ENCODE data around the gene CNGA3. TPM values are rescaled to one million over a fixed set of nuclear protein-coding genes. Genes with fewer than 3 reads are reported as not detected.
"Not testable (repeated sequence)": the region's sequence is repeated elsewhere in the genome, so short reads cannot be mapped to it uniquely, and the experiment has no call there.

CNGA3 gene
- total RNA-seq, 1 donor from 2014 or later: 1.1 TPM

DNA sequence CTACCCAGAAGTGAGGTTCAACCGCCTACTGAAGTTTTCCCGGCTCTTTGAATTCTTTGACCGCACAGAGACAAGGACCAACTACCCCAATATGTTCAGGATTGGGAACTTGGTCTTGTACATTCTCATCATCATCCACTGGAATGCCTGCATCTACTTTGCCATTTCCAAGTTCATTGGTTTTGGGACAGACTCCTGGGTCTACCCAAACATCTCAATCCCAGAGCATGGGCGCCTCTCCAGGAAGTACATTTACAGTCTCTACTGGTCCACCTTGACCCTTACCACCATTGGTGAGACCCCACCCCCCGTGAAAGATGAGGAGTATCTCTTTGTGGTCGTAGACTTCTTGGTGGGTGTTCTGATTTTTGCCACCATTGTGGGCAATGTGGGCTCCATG, 49.7 kb downstream of the CNGA3 start:
- no peak for DNase-seq (ENCODE audit: low spot score)

DNA sequence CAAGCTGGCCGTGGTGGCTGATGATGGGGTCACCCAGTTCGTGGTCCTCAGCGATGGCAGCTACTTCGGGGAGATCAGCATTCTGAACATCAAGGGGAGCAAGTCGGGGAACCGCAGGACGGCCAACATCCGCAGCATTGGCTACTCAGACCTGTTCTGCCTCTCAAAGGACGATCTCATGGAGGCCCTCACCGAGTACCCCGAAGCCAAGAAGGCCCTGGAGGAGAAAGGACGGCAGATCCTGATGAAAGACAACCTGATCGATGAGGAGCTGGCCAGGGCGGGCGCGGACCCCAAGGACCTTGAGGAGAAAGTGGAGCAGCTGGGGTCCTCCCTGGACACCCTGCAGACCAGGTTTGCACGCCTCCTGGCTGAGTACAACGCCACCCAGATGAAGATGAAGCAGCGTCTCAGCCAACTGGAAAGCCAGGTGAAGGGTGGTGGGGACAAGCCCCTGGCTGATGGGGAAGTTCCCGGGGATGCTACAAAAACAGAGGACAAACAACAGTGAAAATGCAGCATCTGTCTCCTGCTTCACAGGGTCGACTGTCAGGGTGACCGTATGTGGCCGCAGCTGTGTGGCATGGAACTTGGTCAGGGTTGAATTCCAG, 50.6 kb downstream of the CNGA3 start:
- no peak for DNase-seq (ENCODE audit: low spot score)

DNA sequence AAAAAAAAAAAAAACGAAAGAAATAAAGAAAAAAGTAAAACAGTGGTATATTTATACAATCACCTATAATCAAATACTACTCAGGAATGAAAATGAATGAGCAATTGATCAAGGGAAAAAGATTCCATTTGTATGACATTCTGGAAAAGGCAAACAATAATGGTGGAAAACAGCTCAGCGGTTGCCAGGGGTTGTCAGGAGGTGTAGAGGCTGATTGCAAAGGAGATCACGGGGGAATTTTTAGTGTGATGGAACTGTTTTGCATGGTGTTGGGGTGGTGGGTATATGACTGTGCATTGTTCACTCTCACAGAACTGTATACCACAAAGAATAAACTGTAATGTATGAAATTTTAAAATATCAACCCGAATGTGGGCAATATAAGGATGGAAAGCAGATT, 52.9 kb downstream of the CNGA3 start:
- no peak for DNase-seq (ENCODE audit: low spot score)

DNA sequence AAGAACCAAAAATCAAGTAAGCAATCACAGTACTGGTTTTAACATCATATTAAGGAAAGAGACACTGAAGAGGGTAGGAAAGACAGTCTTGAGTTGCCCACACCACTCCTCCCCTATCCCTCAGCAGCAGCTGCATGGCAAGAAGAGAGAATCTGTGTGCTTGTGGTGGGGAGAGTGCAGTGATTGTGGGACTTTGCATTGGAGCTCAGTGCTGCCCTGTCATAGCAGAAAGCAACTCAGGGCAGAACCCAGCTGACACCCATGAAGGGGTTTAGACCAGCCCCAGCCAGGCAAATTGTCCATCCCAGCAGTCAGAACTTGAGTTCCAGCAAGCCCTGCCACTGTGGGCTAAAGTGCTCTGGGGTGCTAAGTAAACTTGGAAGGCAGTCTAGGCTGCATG, 57.6 kb downstream of the CNGA3 start:
- DNase-seq (ENCODE audit: low spot score): no peak

DNA sequence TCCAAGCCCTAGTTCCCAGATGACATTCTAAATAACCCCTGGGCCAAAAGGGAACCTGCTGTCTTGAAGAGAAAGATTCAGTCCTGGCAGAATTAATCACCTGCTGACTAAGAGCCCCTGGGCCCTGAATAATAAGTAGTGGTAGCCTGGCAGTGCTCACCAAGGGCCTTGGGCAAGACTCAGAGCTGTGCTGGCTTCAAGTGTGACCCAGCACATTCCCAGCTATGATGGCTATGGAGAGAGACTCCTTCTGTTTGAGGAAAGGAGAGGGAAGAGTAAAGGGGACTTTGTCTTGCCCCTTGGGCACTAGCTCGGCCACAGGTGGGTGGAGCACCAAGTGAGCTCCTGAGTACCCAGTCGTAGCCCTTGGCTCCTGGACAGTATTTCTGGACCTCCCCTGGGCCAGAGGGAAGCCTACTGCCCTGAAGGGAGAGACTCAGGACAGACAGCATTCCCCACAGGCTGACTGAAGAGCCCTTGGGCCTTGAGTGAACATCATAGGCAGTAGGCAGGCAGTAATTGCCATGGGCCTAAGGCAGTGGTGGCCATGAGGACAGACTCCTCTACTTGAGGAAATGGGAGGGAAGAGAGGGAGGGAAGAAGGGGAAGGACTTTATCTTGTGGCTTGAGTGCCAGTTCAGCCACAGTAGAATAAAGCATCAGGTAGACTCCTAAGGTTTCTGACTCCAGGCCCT, 58.4 kb downstream of the CNGA3 start:
- DNase-seq (ENCODE audit: low spot score): no peak

DNA sequence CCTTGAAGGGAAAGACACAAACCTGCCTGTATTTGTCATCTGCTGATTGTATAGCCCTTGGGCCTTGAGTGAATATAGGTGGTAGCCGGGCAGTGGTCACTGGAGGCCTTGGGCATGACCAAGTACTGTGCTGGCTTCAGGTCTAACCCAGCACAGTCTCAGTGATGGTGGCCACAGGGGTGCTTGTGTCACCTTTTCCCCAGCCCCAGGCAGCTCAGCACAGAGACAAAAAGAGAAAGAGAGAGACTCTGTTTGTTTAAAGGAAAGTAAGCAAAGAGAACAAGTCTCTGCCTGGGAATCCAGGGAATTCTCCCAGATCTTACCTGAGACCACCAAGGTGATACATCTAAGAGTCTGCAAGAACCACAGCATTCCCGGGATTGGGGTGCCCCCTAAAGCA, 59.0 kb downstream of the CNGA3 start:
- no peak for DNase-seq (ENCODE audit: low spot score)

DNA sequence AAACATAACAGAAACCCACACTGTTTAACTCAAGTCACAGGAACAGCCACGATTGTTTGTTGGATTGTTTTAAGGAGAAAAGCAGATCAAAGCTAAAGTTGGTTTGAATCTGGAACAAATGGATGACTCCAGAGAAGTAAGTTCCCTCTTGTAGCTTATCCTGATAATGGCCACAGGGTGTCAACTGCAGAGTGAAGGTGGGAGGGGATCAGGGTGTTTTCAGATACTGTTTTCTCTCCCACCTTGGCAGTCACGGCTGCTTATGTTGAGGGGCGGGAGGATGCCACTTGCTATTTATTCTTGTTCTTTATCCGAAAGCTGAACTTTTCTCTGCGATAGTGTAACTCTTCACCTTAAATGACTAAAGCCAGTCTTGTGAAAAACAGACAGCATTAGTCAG, 61.9 kb downstream of the CNGA3 start:
- no peak for DNase-seq (ENCODE audit: low spot score)

DNA sequence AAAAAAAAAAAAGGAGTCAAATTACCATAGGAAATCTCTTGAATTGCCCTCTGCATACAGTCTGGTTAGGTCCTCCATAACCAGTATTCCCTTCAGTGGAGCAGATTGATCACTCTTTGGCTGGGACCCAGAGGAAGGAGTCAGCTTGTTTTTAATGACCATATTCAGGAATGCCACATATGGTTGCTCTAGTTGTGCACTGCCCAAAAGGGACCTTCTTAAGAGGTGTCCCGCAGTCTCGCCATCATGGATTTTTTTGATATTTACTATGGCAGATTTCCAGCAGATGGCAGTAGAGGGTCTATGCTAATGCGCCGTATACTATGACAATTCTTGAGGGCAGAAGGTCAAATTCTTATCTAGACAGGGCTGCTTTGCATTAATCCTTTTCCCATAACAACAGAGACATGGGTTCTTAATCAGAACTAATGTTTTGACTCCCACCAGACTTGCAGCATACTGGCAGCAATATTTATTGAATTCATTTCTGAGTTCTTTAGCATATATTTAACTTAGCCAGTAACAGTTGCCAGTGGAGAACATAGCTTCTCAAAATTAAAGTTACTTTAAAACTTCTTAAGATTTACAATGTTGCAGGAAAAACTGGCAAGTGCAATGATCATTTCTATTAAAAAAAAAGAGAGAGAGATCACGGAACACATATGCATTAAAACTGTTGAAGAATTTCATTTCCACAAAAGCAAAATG, 66.6 kb downstream of the CNGA3 start:
- DNase-seq (ENCODE audit: low spot score): no peak

DNA sequence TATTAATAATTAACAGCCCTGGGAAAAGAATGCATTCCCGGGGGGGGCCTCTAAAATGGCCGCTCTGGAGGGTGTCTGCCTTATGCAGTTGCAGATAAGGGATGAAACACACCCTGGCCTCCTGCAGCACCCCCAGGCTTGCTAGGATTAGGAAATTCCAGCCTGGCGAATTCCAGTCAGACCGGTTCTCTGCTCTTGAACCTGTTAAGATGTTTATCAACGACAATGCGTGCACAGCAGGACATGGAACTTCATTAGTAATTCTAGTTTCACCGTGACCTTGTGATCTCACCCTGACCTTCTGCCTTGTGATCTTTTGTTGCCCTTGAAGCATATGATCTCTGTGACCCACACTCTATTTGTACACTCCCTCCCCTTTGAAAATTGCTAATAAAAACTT, 68.0 kb downstream of the CNGA3 start:
- not testable (repeated sequence) for DNase-seq (ENCODE audit: low spot score)

DNA sequence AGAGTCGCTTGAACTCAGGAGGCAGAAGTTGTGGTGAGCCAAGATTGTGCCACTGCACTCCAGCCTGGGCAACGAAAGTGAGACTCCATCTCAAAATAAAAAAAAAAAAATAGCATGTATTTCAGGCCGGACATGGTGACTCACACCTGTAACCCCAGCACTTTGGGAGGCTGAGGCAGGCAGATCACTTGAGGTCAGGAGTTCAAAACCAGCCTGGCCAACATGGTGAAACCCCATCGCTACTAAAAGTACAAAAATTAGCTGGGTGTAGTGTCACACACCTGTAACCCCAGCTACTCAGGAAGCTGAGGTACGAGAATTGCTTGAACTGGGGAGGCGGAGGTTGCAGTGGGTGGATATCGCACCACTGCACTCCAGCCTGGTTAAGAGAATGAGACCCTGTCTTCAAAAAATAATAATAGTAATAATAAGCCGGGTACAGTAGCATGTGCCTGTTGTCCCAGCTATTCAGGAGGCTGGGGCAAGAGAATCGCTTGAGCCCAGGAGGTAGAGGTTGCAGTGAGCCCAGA, 69.5 kb downstream of the CNGA3 start:
- DNase-seq (ENCODE audit: low spot score): not testable (repeated sequence)

DNA sequence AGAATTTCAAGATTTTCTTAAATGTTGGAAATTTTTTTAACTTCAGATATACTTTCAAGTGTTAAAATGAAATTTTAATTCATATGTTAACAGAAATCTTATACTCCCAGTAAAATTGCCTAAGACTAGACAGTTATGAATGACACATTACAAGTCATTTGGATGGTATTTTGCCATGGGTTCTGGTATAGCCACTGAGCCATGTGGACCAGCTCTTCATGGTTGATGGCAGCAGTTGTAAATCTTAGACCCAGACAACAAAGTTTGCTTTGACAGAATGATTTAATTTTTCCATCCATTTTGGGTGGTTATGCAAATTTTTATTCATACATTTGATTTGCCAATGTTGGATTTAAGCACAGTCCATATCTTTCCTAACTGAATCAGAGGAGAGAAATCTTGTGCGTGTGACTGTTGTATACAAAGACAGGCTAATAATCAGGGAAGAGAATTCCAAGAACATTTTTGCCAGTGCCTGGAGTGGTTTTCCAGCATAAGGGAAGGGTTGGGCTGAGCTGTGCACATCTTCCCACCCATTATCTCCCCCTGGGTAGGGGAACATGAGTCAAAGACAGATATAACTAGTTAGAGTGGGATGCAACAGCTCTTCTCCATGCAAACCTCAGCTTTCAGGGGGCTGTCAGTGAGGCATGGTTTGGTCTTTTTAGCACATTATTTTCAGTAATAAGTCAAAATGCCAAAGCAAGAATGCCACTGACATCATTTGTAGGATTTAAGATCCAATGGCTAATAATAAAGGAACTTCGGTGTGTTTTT, 70.3 kb downstream of the CNGA3 start:
- DNase-seq (ENCODE audit: low spot score): no peak

DNA sequence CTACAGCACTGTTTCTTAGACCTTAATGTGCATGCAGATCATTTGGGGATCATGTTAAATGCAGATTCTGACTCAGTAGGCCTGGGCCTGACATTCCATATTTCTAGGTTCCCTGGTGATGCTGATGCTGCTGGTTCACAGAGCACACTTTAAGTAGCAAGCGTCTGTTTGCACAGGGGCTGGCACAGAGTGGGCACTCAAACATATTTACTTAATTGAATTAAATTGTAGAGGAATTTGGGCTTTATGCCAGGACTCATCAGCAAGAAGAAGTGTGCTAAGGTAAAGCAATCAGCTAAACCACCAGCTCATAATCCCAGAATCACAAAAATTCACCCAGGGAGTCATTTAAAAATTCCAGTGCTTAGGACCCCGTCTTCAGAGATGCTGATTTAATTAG, 73.3 kb downstream of the CNGA3 start:
- DNase-seq (ENCODE audit: low spot score): no peak

DNA sequence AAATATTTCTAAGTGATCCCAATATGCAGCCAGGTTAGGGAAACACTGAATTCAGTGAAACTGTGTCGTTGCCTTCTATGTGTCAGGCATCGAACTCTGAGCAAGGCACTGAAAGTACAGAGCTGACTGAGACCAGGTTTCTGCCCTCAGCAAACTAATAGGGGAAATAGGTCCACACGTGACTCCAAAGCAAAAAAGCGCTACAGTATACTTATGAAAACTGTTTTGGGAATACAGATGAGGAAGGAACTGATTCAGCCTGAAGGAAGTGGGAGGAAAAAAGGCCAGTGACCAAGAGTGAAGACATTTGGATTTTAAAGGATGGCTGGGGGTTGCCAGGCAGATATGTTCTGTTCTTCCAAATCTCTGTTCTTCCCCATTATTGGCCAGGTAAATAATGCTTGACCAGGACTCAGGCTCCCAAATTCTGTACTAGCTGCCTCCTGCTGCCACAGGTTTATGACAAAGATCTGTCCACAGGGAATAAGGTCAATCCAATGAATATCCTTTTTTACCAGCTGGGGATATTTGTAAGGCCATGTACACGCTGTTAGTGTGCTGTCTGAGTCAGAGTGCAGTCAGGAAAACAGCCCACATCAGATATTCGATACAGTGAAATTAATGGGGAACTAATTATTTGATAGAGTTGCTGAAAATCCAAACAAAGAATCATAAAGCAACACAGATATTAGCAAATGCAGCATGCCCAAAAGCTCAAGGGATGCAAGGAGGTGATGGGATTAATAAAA, 73.9 kb downstream of the CNGA3 start:
- no peak for DNase-seq (ENCODE audit: low spot score)

DNA sequence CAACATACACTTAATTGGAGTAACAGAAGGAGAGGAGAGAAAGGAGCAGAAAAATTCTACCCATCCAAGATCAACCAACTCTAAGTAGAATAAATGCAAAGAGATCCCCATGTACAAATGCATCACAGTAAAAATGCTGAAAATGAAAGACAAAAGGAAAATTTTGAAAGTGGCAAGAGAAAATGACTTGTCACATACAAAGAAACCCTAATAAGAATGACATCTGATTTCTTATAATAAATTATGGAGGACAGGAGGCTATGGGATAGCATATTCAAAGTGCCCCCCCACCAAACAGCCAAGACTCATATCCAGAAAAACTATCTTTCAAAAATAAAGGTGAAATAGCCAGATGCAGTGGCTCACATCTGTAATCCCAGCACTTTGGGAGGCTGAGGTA, 76.2 kb downstream of the CNGA3 start:
- DNase-seq (ENCODE audit: low spot score): no peak

DNA sequence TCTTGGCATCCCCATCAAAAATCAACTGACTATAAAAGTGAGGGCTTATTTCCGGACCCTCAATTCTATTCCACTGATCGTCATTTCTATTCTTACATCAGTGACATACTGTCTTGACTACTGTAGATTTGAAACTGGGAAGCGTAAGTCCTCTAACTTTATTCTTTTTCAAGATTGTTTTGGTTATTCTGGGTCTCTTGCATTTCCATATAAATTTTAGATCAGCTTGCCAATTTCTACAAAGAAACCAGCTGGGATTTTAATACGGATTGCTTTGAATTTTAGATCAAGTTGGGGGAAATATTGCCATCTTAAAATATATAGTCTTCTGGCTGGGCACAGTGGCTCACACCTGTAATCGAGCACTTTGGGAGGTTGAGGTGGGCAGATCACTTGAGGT, 80.5 kb downstream of the CNGA3 start:
- DNase-seq (ENCODE audit: low spot score): no peak

DNA sequence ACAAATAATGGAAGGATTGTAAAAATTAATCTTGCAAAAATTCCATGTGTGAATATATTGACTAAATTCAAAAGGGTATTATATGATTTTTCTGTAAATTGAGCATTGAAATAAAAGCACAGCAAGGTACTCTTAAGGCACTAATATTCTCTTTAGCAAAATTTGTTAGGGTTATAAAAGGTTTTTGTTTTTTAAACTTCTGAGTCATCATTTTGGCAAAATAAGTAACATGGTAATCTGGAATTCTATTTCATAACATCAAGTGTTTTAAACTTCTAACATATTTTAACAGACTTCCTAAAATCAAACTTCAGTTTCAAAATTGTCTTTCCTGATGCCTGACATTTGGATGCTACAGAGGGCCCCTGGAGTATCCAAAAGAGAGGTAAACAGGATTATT, 85.9 kb downstream of the CNGA3 start:
- no peak for DNase-seq (ENCODE audit: low spot score)

DNA sequence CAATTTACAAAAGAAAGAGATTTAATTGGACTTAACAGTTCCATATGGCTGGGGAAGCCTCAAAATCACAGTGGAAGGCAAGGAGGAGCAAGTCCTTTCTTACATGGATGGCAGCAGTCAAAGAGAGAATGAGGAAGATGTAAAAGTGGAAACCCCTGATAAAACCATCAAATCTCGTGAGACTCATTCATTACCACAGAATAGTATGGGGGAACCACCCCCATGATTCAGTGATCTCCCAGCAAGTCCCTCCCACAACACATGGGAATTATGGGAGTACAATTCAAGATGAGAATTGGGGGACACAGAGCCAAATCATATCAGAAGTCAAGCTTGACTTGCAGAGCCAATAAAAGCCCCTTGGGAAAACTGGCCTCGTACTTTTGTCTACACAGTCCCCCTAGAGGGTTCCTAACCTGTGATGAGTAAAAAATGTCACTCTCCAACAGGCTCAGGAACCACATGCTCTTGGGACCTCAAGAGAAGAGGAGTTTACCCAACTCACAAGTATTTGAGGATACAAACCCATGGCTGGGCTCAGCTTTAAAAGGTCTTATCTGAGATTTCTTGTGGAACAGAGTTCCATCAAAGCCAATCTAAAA, 87.2 kb downstream of the CNGA3 start:
- DNase-seq (ENCODE audit: low spot score): no peak

DNA sequence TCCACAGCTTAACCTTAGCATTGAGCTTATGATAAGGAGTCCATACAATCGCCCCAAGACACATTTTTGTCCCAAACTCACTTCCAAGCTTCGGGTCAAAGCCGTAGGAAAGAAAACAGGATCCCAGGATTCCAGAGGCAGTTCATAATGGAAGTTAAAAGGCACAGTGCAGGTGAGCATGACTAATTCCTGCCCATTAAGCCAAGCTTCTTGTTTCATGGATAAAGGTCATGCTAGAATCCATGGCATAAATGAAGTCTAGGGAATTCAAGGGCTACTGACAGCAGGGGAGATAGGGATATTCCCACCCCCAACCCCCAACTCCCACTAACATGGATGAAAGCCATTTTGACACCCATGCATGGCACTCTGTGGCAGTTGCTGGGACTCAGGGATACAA, 88.2 kb downstream of the CNGA3 start:
- no peak for DNase-seq (ENCODE audit: low spot score)

DNA sequence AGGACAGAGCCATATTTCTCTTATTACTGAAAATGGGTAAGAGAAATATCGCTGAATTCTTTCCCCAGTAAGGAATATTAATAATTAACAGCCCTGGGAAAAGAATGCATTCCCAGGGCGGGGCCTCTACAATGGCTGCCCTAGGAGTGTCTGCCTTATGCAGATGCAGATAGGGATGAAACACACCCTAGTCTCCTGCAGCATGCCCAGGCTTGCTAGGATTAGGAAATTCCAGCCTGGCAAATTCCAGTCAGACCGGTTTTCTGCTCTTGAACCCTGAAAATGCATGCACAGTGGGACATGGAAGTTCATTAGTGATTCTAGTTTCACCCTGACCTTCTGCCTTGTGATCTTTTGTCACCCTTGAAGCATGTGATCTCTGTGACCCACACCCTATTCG, 89.4 kb downstream of the CNGA3 start:
- DNase-seq (ENCODE audit: low spot score): not testable (repeated sequence)

DNA sequence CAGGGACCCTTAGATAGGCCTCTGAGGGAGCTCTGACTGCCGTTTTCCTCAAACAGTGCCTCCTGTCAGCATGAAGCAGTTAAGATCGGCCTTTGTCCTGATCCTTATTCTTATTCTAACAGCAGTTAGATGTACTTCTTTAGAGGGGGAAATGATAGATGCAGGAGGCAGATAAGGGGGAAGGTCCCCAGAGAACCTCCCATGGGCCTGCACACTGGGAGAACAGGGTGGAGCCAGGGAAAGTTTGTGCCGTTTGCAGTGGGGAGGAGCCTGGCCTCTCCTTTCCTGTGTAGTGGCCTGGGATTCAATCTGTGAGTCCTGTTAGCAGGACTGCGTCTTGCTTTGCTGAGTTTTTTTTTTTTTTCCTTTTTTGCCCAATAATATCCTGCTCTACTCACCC, 90.5 kb downstream of the CNGA3 start:
- no peak for DNase-seq (ENCODE audit: low spot score)

Measured in mesenteric fat pad (tissue), 1 donor.